Upper lobe of left lung (tissue), 4 donors: ENCODE measurements around the gene PSAT1.

Source experiments
- EP300 ChIP-seq, 4 donors: sonication (generic); formaldehyde crosslinking; IDR thresholded peaks; one replicate each; pipeline ENCODE4 v1.5.1; 2017; ENCODE audit warnings: antibody characterized with exemption in 4 of 4, control low read depth in 2 of 4
- POLR2A ChIP-seq, 4 donors: fragments of 450-650 bp; IDR thresholded peaks; one replicate each; pipeline ENCODE4 v1.5.1; 2016 to 2017; ENCODE audit warnings: antibody characterized with exemption in 4 of 4, mild to moderate bottlenecking in 2 of 4
- POLR2AphosphoS5 ChIP-seq, 2 donors: sonication (generic); formaldehyde crosslinking; IDR thresholded peaks; one replicate each; pipeline ENCODE4 v1.5.1; 2017; ENCODE audit warnings: antibody characterized with exemption in 2 of 2
- TF ChIP-seq, protein P1 (sequence below), 6 experiments: fragments of 450-650 bp in 4 of 6; fragments of 200-600 bp in 2 of 6; sonication (generic) in 2 of 6; IDR thresholded peaks; one replicate each; pipeline ENCODE4 v1.5.1; 2016 to 2019; ENCODE audit warnings: antibody characterized with exemption in 6 of 6

DNA sequence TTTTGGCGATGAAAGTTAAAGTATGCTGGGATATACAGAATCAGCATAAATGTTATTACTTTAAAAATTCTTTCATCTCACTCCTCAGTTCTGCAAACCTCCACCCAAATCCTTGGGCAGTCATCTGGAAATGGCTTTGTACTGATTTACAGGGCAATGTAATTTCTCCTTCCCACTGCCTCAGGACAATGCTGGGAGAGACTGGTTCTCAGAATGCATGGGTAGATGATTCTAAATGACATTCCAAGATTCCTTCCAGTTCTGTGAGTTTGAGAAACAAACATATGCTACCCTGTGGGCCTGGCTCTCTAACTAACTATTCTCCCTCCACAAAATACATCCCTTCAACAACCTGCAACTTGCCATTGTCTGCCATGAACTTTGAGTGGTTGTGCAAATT lies 7.5 kb upstream of the PSAT1 start:
- TF ChIP-seq, protein P1, sequence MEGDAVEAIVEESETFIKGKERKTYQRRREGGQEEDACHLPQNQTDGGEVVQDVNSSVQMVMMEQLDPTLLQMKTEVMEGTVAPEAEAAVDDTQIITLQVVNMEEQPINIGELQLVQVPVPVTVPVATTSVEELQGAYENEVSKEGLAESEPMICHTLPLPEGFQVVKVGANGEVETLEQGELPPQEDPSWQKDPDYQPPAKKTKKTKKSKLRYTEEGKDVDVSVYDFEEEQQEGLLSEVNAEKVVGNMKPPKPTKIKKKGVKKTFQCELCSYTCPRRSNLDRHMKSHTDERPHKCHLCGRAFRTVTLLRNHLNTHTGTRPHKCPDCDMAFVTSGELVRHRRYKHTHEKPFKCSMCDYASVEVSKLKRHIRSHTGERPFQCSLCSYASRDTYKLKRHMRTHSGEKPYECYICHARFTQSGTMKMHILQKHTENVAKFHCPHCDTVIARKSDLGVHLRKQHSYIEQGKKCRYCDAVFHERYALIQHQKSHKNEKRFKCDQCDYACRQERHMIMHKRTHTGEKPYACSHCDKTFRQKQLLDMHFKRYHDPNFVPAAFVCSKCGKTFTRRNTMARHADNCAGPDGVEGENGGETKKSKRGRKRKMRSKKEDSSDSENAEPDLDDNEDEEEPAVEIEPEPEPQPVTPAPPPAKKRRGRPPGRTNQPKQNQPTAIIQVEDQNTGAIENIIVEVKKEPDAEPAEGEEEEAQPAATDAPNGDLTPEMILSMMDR (IDR thresholded peaks at IDR 0.05), result no peak
- no peak for TF ChIP-seq POLR2A (IDR thresholded peaks at IDR 0.05)
- no peak for TF ChIP-seq EP300 (IDR thresholded peaks at IDR 0.05)
- no peak for TF ChIP-seq POLR2AphosphoS5 (IDR thresholded peaks at IDR 0.05)
